Activated gamma-delta T cell treated with anti-CD3 and anti-CD28 coated beads, Interleukin-2, amount 50 U/mL, for 16 hours (primary cell): Measurements from ENCODE around the gene MICU1.
"Not testable (repeated sequence)": the region's sequence is repeated elsewhere in the genome, so short reads cannot be mapped to it uniquely, and the experiment has no call there.

Source experiments
- DNase-seq: peaks from one replicate; pipeline ENCODE4 v3.0.0-alpha.2; 2020; ENCODE audit warnings: low read depth

Gene MICU1

GRCh38 chr10:72386916-72387586 lies 238.8 kb downstream of the MICU1 start:
- no peak for DNase-seq

DNA sequence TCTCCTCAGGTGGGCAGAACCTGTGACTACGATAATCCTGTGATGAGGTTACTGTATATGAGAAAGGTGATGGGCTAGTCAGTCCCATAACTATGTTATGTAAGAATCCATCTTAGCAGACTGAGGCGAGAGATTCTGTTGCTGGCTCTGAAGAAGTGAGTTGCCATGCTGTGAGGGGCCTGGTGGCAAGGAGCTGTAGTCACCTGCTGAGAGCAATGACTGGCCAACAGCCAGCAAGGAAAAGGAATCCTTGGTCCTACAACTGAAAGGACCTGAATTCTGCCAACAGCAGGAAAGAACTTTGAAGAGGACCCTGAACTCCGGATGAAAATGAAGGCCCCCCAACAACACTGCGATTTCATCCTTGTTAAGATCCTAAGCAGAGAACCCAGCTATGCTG lies 240.2 kb downstream of the MICU1 start:
- DNase-seq = no peak

GRCh38 chr10:72384982-72385381 lies 240.9 kb downstream of the MICU1 start:
- not testable (repeated sequence) for DNase-seq

DNA sequence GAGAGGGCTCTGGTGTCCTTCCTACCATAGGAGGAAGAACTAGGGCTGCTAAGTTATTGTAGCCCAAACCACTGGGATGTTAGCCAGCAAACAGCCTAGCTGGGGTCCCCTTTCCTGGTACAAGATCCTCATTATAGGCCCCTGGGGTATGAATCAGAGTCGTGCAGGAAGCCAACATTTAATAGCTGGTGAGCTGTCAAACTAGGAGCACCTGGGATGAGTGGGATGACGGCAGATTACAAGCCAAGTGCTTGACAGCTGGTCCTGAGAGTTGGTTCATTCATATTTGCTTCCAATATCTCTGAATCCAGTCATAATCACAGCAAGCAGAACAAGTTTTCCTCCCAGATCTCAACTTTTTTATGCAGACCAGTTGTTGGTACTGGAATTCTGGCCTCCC lies 246.1 kb downstream of the MICU1 start:
- DNase-seq = no peak

DNA sequence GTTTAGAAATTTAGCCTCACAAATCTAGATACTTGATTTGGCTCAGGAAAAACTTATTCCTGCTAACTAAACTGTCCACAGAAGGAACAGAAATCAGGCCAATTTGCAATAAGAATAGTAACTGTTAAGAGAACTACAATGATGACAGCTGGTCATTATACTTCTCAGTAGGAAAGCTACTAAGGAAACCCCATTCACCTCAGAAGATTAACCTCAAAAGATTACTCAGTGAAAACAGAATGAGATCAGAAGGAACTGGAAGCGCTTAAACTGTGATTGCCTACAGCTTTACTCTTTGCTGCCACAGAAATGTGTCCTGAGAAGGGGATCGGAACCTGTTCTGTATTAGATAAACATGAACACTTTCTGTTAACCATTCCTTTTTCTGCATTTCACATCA lies 246.8 kb downstream of the MICU1 start:
- no peak for DNase-seq

- DNase-seq = no peak
These were observed 250.3 kb downstream of the MICU1 start for GRCh38 chr10:72375585-72375984.

- DNase-seq = no peak
These were observed 250.7 kb downstream of the MICU1 start for GRCh38 chr10:72375173-72375572.

GRCh38 chr10:72370201-72370722 lies 255.6 kb downstream of the MICU1 start:
- peak; percentile 11 for DNase-seq

- no peak for DNase-seq
These were observed 258.4 kb downstream of the MICU1 start for GRCh38 chr10:72367301-72367960.

DNA sequence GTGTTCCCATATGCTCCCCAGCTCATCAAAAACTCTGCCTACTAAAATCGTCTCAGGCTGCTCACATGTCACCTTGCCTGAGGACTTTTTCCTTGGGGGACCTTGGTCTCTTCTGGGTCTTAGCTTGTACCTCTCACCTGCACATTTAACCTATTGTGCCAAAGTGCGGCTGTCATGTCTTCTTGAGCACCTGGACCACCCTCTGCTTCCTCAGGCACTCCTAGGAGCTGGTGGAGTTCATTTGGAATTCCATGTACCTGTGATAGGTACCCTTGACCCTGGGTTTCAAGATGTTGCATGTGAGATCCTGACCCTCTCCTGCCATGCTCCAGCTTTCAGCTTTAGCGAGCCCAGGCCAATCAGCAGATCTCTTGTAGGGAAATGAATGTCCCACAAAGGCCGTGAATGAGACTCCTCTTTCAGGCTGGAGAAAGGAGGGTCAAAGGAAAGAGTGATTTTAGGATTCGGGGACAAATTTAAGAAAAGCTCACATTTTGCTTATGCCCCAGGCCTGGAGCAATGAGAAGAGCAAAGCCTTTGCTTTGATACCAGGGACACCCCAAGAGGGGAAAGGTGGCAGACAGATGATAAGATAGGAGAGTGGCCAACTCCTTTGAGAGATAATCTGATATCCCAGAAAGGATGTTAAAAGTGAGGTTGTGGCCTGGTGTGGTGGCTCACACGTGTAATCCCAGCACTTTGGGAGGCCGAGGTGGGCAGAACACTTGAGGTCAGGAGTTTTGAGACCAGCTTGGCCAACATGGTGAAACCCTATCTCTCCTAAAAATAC lies 260.6 kb downstream of the MICU1 start:
- no peak for DNase-seq

DNA sequence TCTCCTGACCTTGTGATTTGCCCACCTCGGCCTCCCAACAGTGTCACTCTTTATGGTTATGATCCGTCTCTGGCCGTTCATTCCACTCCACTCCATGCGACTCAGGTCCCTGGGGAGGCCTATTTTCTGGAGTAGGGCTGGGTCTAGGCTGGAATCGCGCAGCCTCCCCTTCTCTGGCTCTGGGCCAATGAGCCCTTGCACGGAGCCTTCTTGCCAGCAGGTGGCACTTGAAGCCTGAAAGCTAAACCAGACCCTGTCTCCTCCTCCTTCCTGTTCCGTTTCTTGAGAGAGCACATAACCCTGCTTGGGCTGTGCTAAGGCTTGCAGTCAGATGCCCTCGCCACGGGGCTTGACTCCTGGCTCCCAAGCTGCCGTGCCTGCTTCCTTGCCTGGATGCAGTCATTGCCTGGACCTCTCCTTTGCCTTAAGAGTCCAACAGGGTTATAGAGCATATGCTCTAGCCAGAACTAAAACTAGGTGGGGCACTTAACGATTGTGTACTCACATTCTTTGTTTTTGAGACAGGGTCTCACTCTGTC lies 261.6 kb downstream of the MICU1 start:
- DNase-seq = peak; percentile 82

DNA sequence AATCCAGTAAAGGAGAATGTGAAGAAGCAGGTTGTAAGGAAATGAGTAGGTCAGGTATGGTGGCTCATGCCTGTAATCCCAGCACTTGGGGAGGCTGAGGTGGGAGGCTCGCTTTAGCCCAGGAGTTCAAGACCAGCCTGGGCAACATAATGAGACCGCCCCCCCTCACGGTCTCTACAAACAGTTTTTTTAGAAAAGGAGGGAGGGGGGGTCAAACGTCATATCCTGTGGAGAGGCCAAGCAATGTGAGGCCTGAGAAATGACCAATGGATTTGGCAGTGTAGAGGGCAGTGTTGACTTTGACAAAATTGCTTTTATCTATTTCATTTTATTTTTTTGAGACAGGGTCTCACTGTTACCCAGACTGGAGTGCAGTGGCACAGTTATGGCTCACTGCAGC lies 268.9 kb downstream of the MICU1 start:
- no peak for DNase-seq

DNA sequence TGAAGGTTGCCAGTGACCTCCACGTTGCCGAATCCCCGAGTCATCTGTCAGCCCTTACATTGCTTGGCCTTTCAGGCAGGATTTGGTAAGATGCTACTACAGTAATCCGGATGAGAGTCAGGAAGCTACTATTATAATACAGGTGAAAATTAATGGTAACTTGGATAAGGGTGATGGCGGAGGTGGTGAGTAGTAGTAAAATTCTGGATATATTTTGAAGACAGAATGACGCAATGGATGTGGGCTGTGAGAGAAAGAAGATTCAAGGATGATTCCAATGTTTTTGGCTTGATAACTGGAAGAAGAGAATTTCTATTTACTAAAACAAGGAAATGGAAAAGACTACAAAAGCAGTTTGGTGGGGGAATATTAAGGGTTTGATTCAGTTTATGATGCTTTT lies 269.8 kb downstream of the MICU1 start:
- DNase-seq = no peak

DNA sequence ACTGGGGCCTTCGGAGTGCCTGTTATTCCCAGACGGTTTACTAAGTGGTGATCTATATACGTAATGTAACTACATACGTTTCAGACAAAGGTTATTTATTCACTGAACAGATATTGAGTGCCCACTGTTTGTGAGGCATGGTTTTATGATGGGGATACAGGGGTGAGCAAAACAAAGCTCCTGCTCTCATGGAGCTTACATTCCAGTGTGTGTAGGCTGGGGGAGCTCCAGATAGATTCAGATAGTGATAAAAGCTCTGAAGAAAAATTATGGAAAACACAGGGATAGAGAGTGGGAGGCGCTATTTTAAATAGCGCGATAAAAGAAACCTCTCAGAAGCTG lies 270.7 kb downstream of the MICU1 start:
- no peak for DNase-seq

GRCh38 chr10:72354356-72355213 lies 271.3 kb downstream of the MICU1 start, which contains the start of gene DNAJB12:
Gene DNAJB12 (minus strand): TSS chr10:72354919. CDS start chr10:72354897, 22 bp downstream.
- DNase-seq = peak; percentile 81

GRCh38 chr10:72353965-72354355 lies 271.9 kb downstream of the MICU1 start:
- DNase-seq = no peak

GRCh38 chr10:72353028-72353964 lies 272.6 kb downstream of the MICU1 start:
- DNase-seq = no peak

GRCh38 chr10:72351479-72351878 lies 274.4 kb downstream of the MICU1 start:
- DNase-seq = no peak

DNA sequence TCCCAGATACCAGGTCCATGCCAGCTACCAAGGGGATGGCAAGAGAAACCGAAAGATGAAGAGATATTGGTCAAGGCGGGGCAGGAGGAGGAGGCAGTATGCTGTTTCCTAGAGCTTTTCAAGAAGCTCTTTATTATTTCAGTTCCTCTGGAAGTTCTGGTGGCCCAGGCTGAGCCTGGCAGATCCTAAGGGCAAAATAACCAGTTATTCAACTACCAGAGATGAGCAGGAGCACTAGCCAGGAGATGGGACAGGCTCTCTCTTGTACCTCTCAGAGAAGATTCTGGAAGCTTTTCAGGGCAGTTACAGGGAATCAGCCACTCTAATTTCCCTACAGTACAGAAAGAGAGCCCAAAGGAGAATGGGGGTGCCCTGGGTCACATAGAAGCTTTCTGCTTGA lies 276.4 kb downstream of the MICU1 start:
- no peak for DNase-seq

- DNase-seq = no peak
These were observed 277.6 kb downstream of the MICU1 start for GRCh38 chr10:72348282-72348681.
